Measurements from ENCODE around the gene HHEX. TPM values are rescaled to one million over a fixed set of nuclear protein-coding genes. Genes with fewer than 3 reads are reported as not detected.
"Not testable (repeated sequence)": the region's sequence is repeated elsewhere in the genome, so short reads cannot be mapped to it uniquely, and the experiment has no call there.

HHEX gene
- total RNA-seq, 1 donor from 2014 or later: 2.2 TPM

GRCh38 chr10:92734301-92734700, 44.5 kb downstream of the HHEX start:
- TF ChIP-seq, protein P1, sequence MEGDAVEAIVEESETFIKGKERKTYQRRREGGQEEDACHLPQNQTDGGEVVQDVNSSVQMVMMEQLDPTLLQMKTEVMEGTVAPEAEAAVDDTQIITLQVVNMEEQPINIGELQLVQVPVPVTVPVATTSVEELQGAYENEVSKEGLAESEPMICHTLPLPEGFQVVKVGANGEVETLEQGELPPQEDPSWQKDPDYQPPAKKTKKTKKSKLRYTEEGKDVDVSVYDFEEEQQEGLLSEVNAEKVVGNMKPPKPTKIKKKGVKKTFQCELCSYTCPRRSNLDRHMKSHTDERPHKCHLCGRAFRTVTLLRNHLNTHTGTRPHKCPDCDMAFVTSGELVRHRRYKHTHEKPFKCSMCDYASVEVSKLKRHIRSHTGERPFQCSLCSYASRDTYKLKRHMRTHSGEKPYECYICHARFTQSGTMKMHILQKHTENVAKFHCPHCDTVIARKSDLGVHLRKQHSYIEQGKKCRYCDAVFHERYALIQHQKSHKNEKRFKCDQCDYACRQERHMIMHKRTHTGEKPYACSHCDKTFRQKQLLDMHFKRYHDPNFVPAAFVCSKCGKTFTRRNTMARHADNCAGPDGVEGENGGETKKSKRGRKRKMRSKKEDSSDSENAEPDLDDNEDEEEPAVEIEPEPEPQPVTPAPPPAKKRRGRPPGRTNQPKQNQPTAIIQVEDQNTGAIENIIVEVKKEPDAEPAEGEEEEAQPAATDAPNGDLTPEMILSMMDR (conservative IDR thresholded peaks at IDR 0.05; ENCODE audit: low read depth, low read length): no peak
- H3K4me3 ChIP-seq (ENCODE audit: low read depth, low read length): no peak overlapping the region
- no peak for DNase-seq (ENCODE audit: low read depth)

DNA sequence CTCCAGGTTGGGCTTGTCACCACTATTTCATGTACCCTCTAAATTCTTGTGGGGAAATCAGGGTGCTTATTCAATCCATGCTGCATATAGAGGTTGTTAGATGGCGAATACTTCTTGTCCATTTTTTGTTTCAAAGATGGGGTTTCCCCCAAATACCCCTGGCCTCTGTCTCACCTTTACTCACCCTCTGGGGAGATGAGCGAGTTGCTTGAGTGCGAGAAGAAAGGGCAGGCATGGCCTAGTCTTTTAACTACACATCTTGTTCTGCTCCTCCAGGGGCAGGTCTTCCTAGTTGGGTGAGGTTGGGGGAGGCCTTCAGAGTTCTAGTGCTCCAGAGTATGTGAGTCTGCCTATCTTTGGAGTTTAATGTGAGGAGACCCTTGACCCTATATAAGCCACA, 46.2 kb downstream of the HHEX start:
- H3K4me3 ChIP-seq (ENCODE audit: low read depth, low read length): no peak overlapping the region
- TF ChIP-seq, protein P1 (conservative IDR thresholded peaks at IDR 0.05; ENCODE audit: low read depth, low read length): no peak
- no peak for DNase-seq (ENCODE audit: low read depth)

- TF ChIP-seq, protein P1 (conservative IDR thresholded peaks at IDR 0.05; ENCODE audit: low read depth, low read length): no peak
- no peak for DNase-seq (ENCODE audit: low read depth)
Measured at GRCh38 chr10:92737484-92737883, 47.7 kb downstream of the HHEX start.

GRCh38 chr10:92740762-92741161, 51.0 kb downstream of the HHEX start:
- H3K4me3 ChIP-seq (ENCODE audit: low read depth, low read length): no peak overlapping the region
- no peak for DNase-seq (ENCODE audit: low read depth)
- TF ChIP-seq, protein P1 (conservative IDR thresholded peaks at IDR 0.05; ENCODE audit: low read depth, low read length): no peak

More at GRCh38 chr10:92737484-92737883, 47.7 kb downstream of the HHEX start:
- H3K4me3 ChIP-seq (ENCODE audit: low read depth, low read length): no peak overlapping the region

DNA sequence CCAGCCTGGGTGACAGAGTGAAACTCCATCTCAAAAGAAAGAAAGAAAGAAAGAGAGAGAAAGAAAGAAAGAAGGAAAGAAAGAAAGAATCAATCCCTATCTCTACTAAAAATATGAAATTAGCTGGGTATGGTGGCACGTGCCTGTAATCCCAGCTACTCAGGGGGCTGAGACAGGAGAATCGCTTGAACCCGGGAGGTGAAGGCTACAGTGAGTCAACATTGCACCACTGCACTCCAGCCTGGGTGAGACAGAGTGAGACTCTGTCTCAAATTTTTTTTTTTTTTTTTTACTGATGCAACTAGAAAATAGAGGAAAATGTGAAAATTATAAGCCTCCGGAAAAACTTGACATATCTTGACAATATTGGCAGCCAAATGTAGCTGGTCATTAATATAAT, 52.0 kb downstream of the HHEX start:
- H3K4me3 ChIP-seq (ENCODE audit: low read depth, low read length); DNase-seq (ENCODE audit: low read depth): not testable (repeated sequence)

DNA sequence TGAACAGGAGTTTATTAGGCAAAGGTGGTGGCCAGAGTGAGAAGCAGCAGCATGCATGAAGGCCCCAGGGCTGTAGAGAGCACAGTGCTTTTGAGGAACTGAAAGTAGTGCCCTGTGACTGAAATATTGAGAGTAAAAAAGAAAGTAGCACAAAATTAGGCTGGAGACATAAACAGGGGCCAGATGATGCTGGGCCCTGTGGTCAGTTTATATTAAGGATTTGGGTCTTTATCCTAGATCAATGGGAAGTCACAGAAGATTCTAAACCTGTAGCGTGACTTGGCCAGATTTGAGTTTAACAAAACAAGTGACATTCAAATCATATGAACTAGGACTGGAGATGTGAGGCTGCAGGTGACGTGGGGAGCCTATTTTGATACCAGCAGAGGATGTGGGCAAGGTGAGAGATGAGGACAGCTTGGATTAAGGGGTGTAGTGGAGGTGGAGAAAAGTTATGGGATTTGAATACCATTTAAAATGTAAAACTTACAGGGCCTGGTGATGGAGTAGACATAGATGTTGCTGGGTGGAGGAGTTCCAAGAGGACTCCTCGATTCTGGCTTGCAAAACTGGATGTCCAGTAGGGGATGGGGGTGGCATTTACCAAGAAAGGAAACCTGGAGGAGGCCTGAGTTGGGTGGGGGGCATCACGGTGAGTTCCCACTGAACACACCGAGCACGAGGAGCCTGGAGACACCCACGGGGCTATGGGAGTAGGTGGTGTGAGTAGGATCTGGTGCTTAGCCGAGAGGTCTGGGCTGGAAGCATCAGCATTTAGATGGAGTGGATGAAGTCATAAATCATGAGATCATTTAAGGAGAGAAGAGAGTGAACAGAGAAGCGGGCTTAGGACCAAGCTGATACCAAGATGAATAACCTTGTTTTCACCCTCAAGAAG, 52.8 kb downstream of the HHEX start:
- no peak overlapping the region for H3K4me3 ChIP-seq (ENCODE audit: low read depth, low read length)
- no peak for DNase-seq (ENCODE audit: low read depth)
- TF ChIP-seq, protein P1 (conservative IDR thresholded peaks at IDR 0.05; ENCODE audit: low read depth, low read length): no peak

Other genes with a start within 250 kb of the HHEX start
- gene IDE, start 115.9 kb upstream of the HHEX start, total RNA-seq: 19.6 and 24.8 TPM in 2 replicates
- 36.5 and 40.6 TPM in 2 replicates for gene KIF11, start 96.8 kb upstream of the HHEX start, total RNA-seq
- gene EXOC6, start 158.6 kb downstream of the HHEX start, total RNA-seq: 12.1 and 12.5 TPM in 2 replicates